AG09309 (cell line): ENCODE measurements around the gene CLCN7.

Source experiments
- DNase-seq: peaks from one replicate; pipeline ENCODE4 v3.0.0-alpha.2; 2010; ENCODE audit warnings: low read depth
- H3K4me3 ChIP-seq: 2 replicates; pipeline ENCODE4 v1.5.1; 2011; ENCODE audit warnings: mild to moderate bottlenecking, low read depth, low read length, moderate library complexity; ENCODE audit not compliant: control insufficient read depth
- CTCF ChIP-seq: IDR thresholded peaks from 2 replicates; pipeline ENCODE4 v1.5.1; 2011; ENCODE audit warnings: mild to moderate bottlenecking, low read depth, low read length, inconsistent platforms; ENCODE audit not compliant: insufficient read depth, control insufficient read depth; ENCODE audit errors: missing control alignments

Gene CLCN7

GRCh38 chr16:1433263-1433560 lies 41.6 kb downstream of the CLCN7 start:
- no peak overlapping the region for H3K4me3 ChIP-seq
- no peak for DNase-seq
- TF ChIP-seq CTCF = no peak

- TF ChIP-seq CTCF = no peak
- no peak overlapping the region for H3K4me3 ChIP-seq
These were observed 42.2 kb downstream of the CLCN7 start for GRCh38 chr16:1432388-1433262.

GRCh38 chr16:1431497-1432270 lies 43.1 kb downstream of the CLCN7 start:
- TF ChIP-seq CTCF = no peak
- no peak overlapping the region for H3K4me3 ChIP-seq
- no peak for DNase-seq

More at GRCh38 chr16:1432388-1433262, 42.2 kb downstream of the CLCN7 start:
- DNase-seq = no peak

GRCh38 chr16:1430759-1431496 lies 43.9 kb downstream of the CLCN7 start, which contains the start of gene PERCC1:
PERCC1 (plus strand) TSS chr16:1431078; CDS start chr16:1432594, 1,516 bp downstream.
- DNase-seq = no peak
- no peak within 1 kb of the TSS for H3K4me3 ChIP-seq
- no peak for TF ChIP-seq CTCF

GRCh38 chr16:1430214-1430758 lies 44.5 kb downstream of the CLCN7 start:
- TF ChIP-seq CTCF = no peak
- H3K4me3 ChIP-seq = no peak overlapping the region
- DNase-seq = no peak

GRCh38 chr16:1429631-1430030 lies 45.2 kb downstream of the CLCN7 start:
- DNase-seq = no peak
- H3K4me3 ChIP-seq = no peak overlapping the region
- no peak for TF ChIP-seq CTCF
